AG10803 (cell line): ENCODE data around the gene ST6GALNAC3.

ENCODE experiments used
- DNase-seq: peaks from one replicate; pipeline ENCODE4 v3.0.0; 2010; ENCODE audit warnings: low read depth
- H3K4me3 ChIP-seq: 2 replicates; pipeline ENCODE4 v1.5.1; 2011; ENCODE audit warnings: mild to moderate bottlenecking, low read length, control low read depth
- TF ChIP-seq, protein P1 (sequence below): conservative IDR thresholded peaks from 2 replicates; pipeline ENCODE4 v1.5.1; 2011; ENCODE audit warnings: mild to moderate bottlenecking, low read length, control low read depth, inconsistent platforms

The ST6GALNAC3 gene

GRCh38 chr1:76259270-76259669 lies 184.7 kb downstream of the ST6GALNAC3 start:
- H3K4me3 ChIP-seq: no peak overlapping the region
- TF ChIP-seq, protein P1, sequence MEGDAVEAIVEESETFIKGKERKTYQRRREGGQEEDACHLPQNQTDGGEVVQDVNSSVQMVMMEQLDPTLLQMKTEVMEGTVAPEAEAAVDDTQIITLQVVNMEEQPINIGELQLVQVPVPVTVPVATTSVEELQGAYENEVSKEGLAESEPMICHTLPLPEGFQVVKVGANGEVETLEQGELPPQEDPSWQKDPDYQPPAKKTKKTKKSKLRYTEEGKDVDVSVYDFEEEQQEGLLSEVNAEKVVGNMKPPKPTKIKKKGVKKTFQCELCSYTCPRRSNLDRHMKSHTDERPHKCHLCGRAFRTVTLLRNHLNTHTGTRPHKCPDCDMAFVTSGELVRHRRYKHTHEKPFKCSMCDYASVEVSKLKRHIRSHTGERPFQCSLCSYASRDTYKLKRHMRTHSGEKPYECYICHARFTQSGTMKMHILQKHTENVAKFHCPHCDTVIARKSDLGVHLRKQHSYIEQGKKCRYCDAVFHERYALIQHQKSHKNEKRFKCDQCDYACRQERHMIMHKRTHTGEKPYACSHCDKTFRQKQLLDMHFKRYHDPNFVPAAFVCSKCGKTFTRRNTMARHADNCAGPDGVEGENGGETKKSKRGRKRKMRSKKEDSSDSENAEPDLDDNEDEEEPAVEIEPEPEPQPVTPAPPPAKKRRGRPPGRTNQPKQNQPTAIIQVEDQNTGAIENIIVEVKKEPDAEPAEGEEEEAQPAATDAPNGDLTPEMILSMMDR: no peak
- DNase-seq: no peak

- TF ChIP-seq, protein P1: no peak
- H3K4me3 ChIP-seq: no peak overlapping the region
- DNase-seq: no peak
Measured at GRCh38 chr1:76260279-76260678, 185.7 kb downstream of the ST6GALNAC3 start.

GRCh38 chr1:76262601-76263000 lies 188.1 kb downstream of the ST6GALNAC3 start:
- DNase-seq: peak; percentile 78
- no peak overlapping the region for H3K4me3 ChIP-seq
- TF ChIP-seq, protein P1: no peak

- TF ChIP-seq, protein P1: no peak
- H3K4me3 ChIP-seq: no peak overlapping the region
- no peak for DNase-seq
Measured at GRCh38 chr1:76264642-76265041, 190.1 kb downstream of the ST6GALNAC3 start.

GRCh38 chr1:76266762-76267161 lies 192.2 kb downstream of the ST6GALNAC3 start:
- H3K4me3 ChIP-seq: no peak overlapping the region
- DNase-seq: no peak
- TF ChIP-seq, protein P1: no peak

GRCh38 chr1:76267631-76268030 lies 193.1 kb downstream of the ST6GALNAC3 start:
- no peak overlapping the region for H3K4me3 ChIP-seq
- TF ChIP-seq, protein P1: no peak
- DNase-seq: no peak

GRCh38 chr1:76268341-76268740 lies 193.8 kb downstream of the ST6GALNAC3 start:
- no peak for DNase-seq

More at GRCh38 chr1:76268341-76268740, 193.8 kb downstream of the ST6GALNAC3 start:
- no peak overlapping the region for H3K4me3 ChIP-seq
- TF ChIP-seq, protein P1: no peak
